ENCODE data around the gene ZDHHC20.
A peak's percentile ranks its signal among the peaks of the same experiment; 100 is the strongest.

ZDHHC20 gene, protein sequence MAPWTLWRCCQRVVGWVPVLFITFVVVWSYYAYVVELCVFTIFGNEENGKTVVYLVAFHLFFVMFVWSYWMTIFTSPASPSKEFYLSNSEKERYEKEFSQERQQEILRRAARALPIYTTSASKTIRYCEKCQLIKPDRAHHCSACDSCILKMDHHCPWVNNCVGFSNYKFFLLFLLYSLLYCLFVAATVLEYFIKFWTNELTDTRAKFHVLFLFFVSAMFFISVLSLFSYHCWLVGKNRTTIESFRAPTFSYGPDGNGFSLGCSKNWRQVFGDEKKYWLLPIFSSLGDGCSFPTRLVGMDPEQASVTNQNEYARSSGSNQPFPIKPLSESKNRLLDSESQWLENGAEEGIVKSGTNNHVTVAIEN

DNA sequence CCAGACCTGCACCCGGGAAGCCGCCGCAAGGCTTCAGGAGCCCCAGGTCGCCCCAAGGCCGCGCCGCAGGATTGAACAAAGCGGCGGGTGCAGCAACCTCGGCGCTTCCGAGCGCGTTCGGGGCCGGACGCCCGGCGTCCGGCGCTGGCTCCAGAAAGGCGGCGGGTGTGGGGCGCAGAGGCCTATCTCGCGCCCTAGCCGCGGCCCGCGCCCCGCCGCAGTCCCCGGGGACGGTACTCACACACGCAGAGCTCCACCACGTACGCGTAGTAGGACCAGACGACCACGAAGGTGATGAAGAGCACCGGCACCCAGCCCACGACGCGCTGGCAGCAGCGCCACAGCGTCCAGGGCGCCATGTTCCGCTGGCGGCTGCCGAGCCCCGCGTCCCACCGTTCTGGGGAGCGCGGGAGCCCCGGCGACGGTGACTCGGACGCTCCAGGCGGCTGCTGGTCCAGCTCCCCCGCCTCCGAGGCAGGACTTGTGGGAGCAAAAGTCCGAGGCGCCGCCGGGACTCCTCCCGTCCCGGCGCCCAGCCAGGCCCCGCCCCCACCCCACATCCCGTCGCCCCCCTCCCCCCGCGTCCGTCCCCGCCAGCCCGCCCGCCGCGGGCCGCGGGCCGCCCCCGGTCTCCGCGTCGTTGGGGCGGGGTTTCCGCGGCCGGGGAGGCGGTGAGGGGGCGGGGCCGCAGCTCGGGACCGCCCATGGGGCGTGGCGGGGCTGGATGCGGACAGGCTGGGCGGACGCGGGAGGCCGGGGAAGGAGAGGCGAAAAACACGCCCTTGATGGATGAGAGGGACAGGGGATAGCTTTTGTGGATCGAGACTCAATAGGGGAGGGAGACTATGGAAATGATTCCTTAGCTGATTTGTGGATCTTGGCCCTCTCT lies at the start of gene ZDHHC20:
ZDHHC20 (minus strand) TSS at position 491 of the 889 bp plus-strand sequence; CDS start at position 359, 132 bp downstream.
- peak; percentile 62 for DNase-seq

DNA sequence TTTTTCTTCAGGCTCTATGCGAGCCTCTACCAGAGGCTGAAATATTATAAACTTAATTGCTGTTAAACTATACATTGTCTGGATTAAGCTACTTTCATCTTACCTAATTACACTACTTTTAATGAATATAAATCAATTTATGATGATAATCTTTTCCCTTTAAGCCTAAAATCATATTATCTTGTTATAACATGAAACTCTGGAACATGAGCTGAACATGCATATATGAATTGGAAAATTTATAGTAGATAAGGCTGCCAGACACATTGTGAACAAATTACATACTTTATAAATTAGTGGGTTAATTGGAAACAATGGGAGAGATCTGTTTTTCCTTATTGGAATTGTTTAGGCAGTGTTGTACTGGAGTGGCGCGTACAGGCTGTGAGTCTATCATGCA lies 45.3 kb upstream of the ZDHHC20 start:
- no peak for DNase-seq

DNA sequence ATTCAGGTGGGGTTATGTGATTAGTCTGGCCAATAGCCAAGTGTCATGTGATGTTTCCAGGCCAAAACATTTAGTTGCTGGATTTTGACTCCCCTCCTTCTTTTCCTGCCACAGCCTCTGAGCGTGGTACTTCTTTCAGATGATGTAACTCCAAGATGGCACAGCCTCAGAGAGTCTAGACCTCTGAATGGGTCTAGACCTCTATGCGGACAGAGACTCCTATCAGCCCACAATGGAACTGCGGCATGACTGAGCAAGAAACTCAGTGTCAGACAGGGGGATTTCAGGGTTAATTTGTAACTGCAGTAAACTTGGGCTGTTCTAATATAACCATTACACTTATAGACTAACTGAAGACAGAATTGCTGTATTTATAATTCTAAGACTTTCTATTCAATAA lies 42.6 kb upstream of the ZDHHC20 start:
- no peak for DNase-seq

DNA sequence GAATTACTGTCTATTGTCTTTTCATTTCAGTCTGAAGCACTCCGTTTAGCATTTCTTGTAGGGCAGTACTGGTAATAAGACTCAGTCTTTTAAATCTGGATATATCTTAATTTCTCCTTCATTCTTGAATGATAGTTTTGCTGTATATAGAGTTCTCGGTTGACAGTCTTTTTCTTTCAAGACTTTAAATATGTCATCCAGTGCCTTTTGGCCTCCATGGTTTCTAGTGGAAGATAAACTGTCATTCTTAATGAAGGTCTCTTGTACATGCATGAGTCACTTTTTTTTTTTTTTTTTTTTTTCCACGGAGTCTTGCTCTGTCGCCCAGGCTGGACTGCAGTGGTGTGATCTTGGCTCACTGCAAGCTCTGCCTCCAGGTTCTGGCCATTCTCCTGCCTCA lies 27.2 kb upstream of the ZDHHC20 start:
- DNase-seq: no peak

DNA sequence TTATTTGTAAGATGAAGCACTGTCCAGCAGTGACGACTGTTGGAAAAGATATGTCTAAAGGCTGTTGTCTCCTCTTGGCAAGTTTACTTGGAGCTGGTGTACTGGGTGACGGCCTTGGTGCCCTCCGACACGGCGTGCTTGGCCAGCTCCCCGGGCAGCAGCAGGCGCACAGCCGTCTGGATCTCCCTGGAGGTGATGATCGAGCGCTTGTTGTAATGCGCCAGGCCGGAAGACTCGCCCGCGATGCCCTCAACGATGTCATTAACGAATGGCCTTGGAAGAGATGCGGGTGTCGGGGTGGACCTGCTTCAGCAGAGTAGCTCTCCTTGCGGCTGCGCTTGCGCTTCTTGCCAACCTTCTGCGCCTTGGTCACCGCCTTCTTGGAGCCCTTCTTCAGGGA lies 24.6 kb upstream of the ZDHHC20 start:
- DNase-seq: no peak

DNA sequence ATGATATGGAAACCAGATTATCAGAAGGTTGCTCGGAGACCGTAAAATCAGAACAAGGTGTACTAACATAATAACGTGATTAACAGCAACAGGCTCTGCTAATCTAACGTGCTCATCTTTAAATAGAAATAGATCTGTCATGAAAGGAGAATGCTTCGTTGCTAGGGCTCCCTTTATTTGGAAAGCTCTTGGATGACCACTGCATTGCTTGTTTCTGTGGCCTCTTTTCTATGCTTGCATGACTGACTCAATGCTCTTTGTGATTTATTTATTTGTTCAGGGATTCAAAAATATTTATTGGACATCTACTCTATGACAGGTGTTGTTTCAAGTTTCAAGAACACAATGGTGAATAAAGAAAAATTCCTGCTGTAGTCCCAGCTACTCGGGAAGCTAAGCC lies 22.3 kb upstream of the ZDHHC20 start:
- DNase-seq: no peak

DNA sequence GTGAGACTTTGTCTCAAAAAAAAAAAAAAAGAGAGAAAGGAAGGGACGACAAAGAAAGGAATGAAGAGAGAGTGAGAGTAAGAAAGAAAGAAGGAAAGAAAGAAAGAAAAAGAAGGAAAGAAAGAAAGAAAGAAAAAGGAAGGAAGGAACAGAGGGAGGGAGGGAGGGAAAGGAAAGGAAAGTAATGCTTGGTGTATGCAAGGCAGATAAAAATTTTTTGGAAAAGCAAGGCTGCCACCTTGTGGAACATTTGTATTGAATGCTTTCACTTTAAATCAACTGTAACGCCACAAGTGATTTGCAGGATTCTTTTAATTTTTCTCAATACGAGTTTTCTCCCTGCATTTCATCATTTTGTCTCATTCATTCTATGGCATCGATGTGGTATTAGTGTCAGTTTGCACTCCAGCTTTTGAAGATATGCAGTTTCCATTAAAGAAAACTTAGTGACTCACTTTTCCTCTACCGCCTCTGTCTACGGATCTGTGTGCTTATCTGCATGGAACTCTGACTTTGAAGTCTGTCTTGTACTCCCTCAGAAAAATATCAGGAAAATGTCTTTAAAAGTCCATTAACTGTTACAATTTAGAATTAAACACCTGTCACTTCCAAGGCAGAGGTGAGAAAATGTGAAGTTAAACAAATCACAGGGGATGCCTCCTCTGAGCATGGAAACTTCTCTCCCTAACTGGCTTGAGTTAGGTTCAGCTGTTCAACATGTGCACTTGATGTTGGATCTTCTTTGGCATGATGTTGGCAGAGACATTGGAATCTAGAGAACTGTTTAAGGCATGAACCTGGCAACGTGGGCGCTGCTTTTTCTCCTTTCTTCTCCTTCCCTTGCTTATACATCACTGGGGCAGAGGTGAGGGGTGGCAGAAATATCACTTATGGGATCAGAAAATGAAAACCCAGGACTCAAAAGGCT lies 20.0 kb upstream of the ZDHHC20 start:
- no peak for DNase-seq

DNA sequence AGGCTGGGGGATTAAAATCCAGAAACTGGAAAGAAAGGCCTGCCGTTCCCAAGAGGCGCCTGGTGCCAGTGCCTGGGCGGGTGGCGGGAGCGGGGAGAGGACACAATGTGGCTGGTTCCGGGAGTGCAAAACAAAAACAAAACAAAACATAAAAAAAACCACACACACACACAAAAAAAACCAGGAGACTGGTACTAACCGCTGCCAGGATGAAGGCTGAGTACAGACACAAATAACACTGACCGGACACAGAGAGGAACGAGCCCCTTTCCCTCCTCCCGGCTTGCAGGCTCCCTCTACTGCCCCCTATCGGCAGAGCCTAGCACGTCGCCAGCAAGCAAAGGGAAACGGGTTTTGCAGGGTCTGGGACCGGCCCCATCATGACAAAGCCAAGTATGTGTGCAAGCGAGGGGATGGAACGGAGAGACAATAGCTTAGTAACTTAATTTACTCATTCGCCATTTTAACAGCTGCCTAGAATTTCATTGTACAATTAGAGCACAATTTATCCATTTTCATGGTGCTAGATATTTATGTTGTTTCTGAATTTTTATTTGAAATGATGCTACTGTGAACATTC lies 17.9 kb upstream of the ZDHHC20 start:
- no peak for DNase-seq

DNA sequence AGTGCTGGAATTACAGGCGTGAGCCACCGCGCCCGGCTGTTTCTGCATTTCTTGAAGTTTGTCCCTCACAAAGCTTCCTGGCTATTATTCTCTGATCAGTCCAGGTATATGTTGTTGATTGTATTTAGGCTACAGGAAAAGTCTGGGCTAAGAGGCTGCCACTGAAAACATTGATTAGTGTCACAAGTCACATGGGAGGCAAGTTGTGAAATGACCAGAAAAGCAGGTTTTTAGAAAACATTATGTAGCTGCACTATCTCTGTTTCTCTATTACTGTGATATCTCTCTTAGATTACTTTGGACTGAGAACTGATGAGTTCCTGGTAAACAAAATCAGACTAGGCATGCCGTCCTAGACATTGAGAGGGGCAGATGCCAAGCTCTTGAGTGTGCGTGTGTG lies 16.0 kb upstream of the ZDHHC20 start:
- no peak for DNase-seq

DNA sequence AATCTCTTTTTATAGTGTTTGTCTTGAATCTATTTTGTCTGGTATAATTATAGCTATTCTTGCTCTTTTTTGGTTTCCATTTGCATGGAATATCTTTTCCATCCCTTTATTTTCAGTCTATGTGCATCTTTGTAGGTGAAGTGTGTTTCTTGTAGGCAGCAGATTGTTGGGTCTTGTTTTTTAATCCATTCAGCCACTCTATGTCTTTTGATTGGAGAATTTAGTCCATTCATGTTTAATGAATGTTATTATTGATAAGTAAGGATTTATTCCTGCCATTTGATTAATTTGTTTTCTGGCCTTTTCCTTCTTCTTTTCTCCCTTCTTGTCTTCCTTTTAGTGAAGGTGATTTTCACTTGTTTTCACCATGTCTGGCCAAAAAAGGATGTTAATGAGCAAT lies 11.7 kb upstream of the ZDHHC20 start:
- no peak for DNase-seq

DNA sequence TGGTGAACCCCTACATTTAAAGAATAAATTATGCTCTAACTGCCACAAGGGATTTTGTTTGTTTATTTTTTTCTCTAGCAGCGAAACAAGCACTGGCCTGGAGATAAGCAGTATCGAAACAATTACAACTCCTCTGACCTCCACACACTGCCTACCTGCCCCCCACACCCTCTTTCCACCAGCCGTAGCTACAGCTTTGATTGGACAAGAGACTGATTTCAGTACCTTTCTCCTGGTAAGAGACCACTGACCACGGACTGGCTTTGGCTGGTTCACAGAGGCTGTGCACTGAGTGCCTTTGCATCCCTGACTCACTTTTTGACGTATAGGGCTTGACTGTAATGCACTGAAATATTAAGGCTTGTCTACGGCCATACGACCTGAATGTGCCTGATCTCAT lies 7.4 kb upstream of the ZDHHC20 start:
- DNase-seq: no peak

DNA sequence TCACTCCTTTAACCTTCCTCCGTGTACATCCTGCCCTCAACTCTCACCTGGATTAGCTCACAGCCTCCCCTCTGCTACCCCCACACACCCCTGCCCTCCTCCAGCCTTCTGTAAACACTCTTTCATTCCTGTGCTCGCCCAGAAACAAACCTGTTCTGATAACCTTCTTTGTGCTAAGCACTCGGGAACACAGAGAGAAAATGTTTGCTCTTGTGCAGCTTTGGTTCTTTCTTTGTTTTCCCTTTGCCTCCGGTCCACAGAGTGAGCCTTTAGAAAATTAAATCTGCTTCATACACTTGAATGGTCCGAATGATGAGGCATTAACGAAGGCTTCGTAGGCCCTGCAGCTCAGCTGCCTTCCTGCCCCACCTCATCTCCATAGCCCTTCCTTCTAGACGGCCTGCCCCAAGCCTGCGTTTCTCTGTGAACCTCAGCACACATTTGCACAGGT lies 6.6 kb upstream of the ZDHHC20 start:
- no peak for DNase-seq

DNA sequence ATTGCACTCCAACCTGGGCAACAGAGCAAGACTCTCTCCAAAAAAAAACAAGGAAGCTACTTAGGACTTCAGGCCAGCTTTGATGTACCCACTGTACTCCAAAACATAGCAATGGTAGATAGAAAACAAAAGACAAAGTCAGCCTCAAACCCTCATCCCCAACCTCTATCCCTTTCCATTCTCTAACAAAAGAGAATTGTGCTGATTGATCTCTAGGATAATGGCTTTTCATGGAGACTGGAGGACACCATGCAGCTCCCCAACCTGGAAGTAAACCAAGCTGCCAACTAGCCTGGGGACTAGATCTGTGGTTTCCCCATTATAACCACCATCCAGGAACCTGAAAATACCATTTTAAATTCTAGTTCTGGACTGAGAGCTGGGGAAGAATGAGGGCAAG lies 4.3 kb upstream of the ZDHHC20 start:
- no peak for DNase-seq

DNA sequence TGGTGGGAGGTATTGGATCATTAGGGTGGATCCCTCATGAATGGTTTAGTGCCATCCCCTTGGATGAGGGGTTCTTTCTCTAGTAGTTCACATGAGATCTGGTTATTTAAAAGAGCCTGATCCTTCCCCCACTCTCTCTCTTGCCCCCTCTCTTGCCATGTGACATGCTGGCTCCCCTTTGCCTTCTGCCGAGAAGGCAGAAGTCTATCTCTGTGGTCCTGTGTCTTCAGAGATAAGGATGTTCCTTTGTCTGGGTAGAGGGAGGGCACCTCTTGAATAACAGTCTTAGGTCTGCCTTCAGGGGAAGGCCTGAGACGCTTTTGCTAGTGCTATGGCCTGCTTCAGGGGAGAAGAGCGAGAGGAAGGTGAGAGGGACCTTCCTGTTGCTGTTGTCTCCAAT lies 2.0 kb upstream of the ZDHHC20 start:
- DNase-seq: no peak

DNA sequence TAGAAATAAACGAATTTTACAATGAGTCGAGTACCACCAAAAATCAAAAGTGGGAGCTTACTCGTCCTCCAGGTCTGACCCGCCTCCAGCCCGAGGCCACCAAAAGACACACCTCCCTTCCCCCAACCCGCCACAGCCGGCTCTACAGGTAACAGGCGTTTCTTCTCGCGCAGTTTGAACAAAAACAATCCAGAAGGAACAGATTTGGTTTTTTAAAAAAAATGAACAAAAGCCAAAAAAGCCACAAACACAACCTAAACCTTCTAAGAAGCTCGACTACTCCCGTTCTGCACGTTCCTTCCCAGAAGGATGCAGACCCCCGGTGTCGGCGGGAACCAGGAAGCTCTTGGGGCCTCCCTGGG lies 671 bp downstream of the ZDHHC20 start:
- no peak for DNase-seq

DNA sequence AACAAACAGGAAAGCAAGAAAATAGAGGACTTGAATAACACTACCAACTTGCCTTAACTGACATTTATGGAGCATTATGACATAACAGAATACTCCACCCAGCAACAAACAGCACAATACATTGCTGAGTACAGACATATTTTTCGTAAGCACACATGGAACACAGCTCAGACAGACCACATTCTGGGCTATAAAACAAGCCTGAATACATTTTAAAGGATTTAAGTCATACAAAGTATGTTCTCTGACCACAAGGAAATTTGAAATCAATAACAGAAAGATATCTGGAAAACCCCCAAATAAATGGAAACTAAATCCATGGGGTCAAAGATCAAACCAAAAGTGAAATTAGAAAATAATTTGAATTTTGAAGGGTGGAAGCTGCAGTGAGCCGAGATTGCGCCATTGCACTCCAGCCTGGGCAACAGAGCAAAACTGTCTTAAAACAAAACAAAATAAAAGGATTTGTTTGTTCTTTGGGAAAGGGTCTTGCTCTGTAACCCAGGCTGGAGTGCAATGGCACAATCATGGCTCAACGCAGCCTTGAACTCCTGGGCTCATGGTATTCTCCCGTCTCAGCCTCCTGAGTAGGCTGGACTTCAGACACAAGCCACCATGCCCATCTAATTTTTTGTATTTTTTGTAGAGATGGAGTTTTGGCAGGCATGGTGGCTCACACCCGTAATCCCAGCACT lies 5.6 kb downstream of the ZDHHC20 start:
- DNase-seq: no peak

DNA sequence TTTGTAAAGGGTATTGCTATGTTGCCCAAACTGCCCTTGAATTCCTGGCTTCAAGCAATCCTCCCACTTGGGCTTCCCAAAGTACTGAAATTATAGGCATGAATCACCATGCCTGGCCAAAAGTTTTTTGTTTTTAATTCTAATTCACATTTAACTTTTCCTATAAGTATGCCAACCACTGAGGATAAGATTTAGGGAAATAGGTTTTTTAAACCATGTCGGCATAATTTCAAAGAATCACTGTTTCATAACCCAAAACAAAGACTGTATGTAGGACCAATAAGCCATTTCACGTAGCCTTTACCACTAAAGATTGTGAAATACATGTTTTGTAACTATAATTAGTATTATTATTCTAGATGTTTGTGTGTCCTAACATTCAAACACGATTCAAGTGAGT lies 8.2 kb downstream of the ZDHHC20 start:
- no peak for DNase-seq

DNA sequence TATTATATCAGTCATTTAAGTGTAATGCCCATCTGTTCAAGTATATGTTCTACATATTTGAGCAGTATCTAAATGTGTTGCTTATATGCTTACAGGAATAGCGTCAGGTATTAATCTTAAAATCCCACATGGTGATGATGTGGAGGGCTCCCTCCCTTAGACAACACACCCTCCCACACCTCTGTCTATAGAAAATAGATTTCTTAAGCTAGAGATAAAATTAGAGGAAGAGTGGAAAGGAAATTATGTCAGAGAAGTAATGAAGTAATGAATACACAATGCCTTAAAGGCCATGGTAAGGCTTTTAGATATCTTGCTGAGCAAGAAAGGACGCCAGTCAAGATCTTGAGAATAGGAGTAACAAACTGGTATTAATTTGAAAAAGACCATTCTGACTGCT lies 12.4 kb downstream of the ZDHHC20 start:
- no peak for DNase-seq

DNA sequence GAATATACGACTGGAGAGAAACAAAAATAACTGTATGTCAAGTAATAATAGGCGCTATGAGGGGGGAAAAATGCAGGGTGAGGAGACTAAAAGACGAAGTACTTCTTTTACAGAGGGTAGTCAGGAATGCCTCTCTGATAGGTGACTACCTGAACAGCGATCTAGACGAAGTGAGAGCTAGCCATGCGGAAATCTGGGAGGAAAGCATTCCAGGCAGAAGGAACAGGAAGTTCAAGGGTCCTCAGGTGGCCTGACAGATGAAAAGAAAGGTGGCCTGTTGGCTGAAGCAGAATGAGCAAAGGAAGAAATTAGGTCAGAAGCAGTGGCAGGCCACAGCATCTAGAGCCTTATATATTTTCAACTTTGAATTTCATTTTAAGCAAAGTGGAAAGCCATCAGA lies 13.3 kb downstream of the ZDHHC20 start:
- no peak for DNase-seq

DNA sequence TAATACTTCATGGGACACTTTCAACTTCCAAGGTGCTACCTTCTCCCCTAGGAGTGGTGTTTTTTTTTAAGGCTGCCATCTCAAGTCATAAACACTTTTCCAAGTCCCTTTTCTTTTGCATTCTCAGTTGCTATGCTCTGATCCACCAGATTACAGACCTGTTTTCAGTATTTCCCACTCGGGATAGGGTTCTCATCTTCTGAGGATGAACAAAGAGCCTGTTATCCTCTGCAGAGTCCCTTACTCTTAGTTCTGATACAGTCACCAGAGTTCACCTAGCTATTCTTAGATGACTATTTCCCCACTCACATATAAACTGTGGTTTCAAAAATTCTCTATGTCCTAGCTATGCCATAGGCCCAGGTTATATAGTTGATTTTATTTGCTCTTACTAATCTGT lies 15.9 kb downstream of the ZDHHC20 start:
- DNase-seq: no peak

DNA sequence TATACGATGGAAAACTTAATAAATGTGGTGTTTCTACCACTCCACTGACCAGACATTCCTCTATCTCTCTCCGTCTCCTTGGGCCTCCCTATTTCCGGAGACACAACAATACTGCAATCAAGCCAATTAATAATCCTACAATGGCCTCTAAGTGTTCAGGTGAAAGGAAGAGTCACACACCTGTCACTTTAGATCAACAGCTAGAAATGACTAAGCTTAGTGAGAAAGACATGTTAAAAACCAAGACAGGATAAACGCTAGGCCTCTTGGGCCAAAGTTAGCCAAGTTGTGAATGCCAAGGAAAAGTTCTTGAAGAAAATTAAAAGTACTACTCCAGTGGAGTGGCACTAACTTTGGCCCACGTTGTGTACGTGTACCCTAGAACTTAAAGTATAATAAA lies 22.5 kb downstream of the ZDHHC20 start:
- no peak for DNase-seq

DNA sequence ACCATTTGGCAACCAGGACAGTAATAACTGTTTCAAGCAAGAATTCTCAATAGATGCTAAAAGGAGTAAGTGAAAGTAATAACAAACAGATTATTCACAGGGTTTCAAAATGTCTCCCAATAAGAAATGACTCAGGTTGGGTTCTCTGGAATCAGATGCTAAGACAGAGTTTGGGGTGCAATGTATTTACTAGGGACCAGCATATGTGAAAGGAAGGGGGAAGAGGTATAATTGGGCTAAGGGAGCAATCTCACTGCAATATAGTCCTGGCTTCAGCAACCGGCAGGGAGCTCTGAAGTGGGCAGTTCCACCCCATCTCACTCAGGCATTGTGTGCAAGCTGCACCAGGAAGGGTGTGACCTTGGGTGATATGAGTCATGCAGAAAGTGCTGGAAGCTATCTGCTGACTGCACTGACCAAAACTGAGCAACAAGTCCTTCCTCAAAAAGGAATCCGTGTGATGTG lies 23.4 kb downstream of the ZDHHC20 start:
- no peak for DNase-seq
